Measurements from ENCODE around the gene TBCK.

DNA sequence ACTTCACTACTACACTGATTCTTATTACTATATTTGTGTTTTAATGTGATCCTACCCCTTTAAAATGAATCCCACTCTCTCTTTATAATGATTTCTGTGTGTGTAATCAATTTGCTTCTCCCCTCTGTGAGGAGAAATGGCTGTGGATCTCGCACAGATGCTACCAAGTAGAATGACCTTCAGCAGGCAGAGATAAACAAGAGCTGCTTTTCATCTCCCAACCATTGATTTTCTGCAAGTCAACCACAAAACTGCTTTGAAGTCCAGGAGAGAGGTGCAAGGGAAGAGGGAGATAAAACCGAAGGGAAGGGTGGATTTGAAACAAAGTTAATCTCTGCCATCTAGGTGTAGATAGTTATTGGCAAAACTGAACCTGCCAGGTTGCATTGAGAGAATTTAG lies 279.2 kb downstream of the TBCK start:
- TF ChIP-seq, protein P1, sequence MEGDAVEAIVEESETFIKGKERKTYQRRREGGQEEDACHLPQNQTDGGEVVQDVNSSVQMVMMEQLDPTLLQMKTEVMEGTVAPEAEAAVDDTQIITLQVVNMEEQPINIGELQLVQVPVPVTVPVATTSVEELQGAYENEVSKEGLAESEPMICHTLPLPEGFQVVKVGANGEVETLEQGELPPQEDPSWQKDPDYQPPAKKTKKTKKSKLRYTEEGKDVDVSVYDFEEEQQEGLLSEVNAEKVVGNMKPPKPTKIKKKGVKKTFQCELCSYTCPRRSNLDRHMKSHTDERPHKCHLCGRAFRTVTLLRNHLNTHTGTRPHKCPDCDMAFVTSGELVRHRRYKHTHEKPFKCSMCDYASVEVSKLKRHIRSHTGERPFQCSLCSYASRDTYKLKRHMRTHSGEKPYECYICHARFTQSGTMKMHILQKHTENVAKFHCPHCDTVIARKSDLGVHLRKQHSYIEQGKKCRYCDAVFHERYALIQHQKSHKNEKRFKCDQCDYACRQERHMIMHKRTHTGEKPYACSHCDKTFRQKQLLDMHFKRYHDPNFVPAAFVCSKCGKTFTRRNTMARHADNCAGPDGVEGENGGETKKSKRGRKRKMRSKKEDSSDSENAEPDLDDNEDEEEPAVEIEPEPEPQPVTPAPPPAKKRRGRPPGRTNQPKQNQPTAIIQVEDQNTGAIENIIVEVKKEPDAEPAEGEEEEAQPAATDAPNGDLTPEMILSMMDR (IDR thresholded peaks at IDR 0.05) = no peak
- no peak for TF ChIP-seq POLR2AphosphoS5 (IDR thresholded peaks at IDR 0.05)
- no peak for TF ChIP-seq POLR2A (IDR thresholded peaks at IDR 0.05; ENCODE audit: low read depth)
